Adrenal gland (tissue), 12 donors: ENCODE results near the gene PDE9A. TPM values are rescaled to one million over a fixed set of nuclear protein-coding genes. Genes with fewer than 3 reads are reported as not detected.

Source experiments
- DNase-seq, 7 donors: peaks; one replicate each; pipeline ENCODE4 v3.0.0-alpha.2; 2019 to 2020
- H3K27ac ChIP-seq, 5 donors: fragments of 200-600 bp; sonication (generic) in 4 of 5; 1 replicate in 3 of 5; 2 replicates in 2 of 5; pipeline versions ENCODE4 v1.5.1 to v1.8.0; 2016 to 2020; ENCODE audit warnings: mild to moderate bottlenecking in 1 of 5
- H3K27me3 ChIP-seq: fragments of 200-600 bp; 2 replicates; pipeline ENCODE4 v1.8.0; 2021
- H3K36me3 ChIP-seq, 2 donors: fragments of 200-600 bp; replicated peaks in 1 of 2; 1 replicate in 1 of 2; 2 replicates in 1 of 2; pipeline versions ENCODE4 v1.5.1 to v1.8.0; 2018 to 2022
- H3K4me1 ChIP-seq, 2 donors: fragments of 200-600 bp; replicated peaks in 1 of 2; 1 replicate in 1 of 2; 2 replicates in 1 of 2; pipeline versions ENCODE4 v1.5.1 to v1.8.0; 2018 to 2021
- H3K4me3 ChIP-seq, 4 donors: fragments of 200-600 bp; sonication (generic) in 3 of 4; one replicate each; pipeline ENCODE4 v1.5.1; 2016 to 2018
- H3K9me3 ChIP-seq, 3 donors: fragments of 200-600 bp; sonication (generic) in 1 of 3; replicated peaks in 1 of 3; 1 replicate in 2 of 3; 2 replicates in 1 of 3; pipeline versions ENCODE4 v1.5.1 to v1.8.0; 2016 to 2021
- POLR2A ChIP-seq, 2 donors: fragments of 450-650 bp; IDR thresholded peaks; one replicate each; pipeline ENCODE4 v1.6.1; 2017; ENCODE audit warnings: antibody characterized with exemption in 2 of 2, mild to moderate bottlenecking in 2 of 2, moderate library complexity in 1 of 2
- WGBS, 4 donors: extraction: QIAGEN DNeasy Blood & Tissue Kit in 2 of 4; methylation state at CpG; one replicate each; pipeline versions ENCODE4 v1.1.5 to v1.1.7; 2013 to 2017; 5-methylcytosine and 5-hydroxymethylcytosine counted together
- intact Hi-C, 2 donors: fragments of 100-400 bp; cut with DNase I; formaldehyde crosslinking; loops; one replicate each; pipeline versions ENCODE4 v1.14.1 to v1.15.0; 2022 to 2023
- polyA plus RNA-seq, 3 donors: library from polyadenylated mRNA; stranded (reverse); fragments of 200-250 nt in 2 of 3; fragments of 350-450 nt in 1 of 3; fragmentation: Illumina TruSeq in 1 of 3; extraction: RNeasy Lipid Tissue Mini Kit (QIAGEN cat#74804) in 1 of 3; gene quantifications; one replicate each; pipeline ENCODE4 v1.2.3, GENCODE V29; 2013 to 2014
- total RNA-seq, 9 donors: library from RNA; depleted of rRNA in 4 of 9; stranded (reverse); fragments of >200 nt in 4 of 9; fragments of 120-200 nt in 1 of 9; fragmentation: NEBNext Ultra II Directional in 1 of 9; extraction: Animal tissue kit (Norgen Biotek cat#: 25700) in 1 of 9; gene quantifications; one replicate each; pipeline versions ENCODE4 v1.1.0 to v1.2.4, GENCODE V29; 2013 to 2023
- TF ChIP-seq, protein P1 (sequence below), 6 experiments: fragments of 450-650 bp in 4 of 6; fragments of 200-600 bp in 2 of 6; sonication (generic) in 1 of 6; IDR thresholded peaks; 1 replicate in 5 of 6; 2 replicates in 1 of 6; pipeline versions ENCODE4 v1.5.1 to v1.8.0; 2016 to 2021; ENCODE audit warnings: antibody characterized with exemption in 6 of 6, mild to moderate bottlenecking in 2 of 6, moderate library complexity in 1 of 6
- donor health status: healthy with polysubstance abuse.
- donor health status: Bipolar disorder and iron deficiency.
- donor health status: DM: yes; HTN: yes; CAD: no.
- donor health status: DM: no; HTN: no; CAD: no.
- donor health status: DM: no; HTN: no; CAD: no.
- donor health status: DM: yes; HTN: yes; CAD: no.

The PDE9A gene
- total and polyA plus RNA-seq, 12 donors: 4.6 to 58.1 (median 19.5) TPM

- Histone ChIP-seq H3K27me3 (no peaks in the 10 kb centered on the region), H3K27ac (no peak overlapping the region), H3K9me3 (no peaks in the 10 kb centered on the region), H3K4me3 (no peak overlapping the region), H3K36me3 (peaks cover 0 to 27% of the 10 kb centered on the region in 2 donors), H3K4me1 (no peaks in the 10 kb centered on the region)
- intact Hi-C loops: no loop called here
- WGBS, 4 donors: 90 to 94% (median 91%) methylated on average over 19 to 21 of the region's 21 CpGs
- no peak for TF ChIP-seq POLR2A (IDR thresholded peaks at IDR 0.05)
- TF ChIP-seq, protein P1, sequence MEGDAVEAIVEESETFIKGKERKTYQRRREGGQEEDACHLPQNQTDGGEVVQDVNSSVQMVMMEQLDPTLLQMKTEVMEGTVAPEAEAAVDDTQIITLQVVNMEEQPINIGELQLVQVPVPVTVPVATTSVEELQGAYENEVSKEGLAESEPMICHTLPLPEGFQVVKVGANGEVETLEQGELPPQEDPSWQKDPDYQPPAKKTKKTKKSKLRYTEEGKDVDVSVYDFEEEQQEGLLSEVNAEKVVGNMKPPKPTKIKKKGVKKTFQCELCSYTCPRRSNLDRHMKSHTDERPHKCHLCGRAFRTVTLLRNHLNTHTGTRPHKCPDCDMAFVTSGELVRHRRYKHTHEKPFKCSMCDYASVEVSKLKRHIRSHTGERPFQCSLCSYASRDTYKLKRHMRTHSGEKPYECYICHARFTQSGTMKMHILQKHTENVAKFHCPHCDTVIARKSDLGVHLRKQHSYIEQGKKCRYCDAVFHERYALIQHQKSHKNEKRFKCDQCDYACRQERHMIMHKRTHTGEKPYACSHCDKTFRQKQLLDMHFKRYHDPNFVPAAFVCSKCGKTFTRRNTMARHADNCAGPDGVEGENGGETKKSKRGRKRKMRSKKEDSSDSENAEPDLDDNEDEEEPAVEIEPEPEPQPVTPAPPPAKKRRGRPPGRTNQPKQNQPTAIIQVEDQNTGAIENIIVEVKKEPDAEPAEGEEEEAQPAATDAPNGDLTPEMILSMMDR (IDR thresholded peaks at IDR 0.05): no peak
- DNase-seq: no peak
Measured at GRCh38 chr21:42768324-42769121, 115.1 kb downstream of the PDE9A start.

DNA sequence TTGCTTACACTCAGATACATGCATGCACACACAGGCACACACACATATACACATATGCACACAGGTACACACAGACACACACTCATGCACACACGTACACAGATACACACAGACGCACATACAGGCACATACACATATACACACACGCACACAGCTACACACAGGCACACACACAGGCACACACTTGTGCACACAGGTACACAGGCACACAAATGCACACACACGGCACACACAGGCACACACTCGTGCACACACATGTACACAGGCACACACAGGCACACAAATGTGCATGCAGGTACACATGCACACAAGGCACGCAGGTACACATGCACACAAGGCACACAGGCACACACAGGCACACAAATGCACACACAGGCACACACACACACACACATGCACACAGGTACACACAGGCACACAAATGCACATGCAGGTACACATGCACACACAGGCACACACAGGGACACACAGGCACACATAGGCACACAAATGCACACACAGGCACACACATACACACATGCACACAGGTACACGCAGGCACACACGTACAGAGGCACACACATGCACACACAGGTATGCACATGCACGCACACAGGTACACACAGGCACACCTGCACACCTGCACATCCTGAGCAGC lies 115.9 kb downstream of the PDE9A start:
- H3K4me3 ChIP-seq: no peak overlapping the region
- H3K27ac ChIP-seq: no peak overlapping the region
- WGBS, 4 donors: 80 to 90% (median 82%) methylated on average over 4 to 9 of the region's 9 CpGs
- no peaks in the 10 kb centered on the region for H3K27me3 ChIP-seq
- H3K4me1 ChIP-seq: no peaks in the 10 kb centered on the region
- intact Hi-C loops: no loop called here
- no peak for TF ChIP-seq POLR2A (IDR thresholded peaks at IDR 0.05)
- TF ChIP-seq, protein P1 (IDR thresholded peaks at IDR 0.05): no peak
- peaks cover 0 to 27% of the 10 kb centered on the region in 2 donors for H3K36me3 ChIP-seq
- no peaks in the 10 kb centered on the region for H3K9me3 ChIP-seq
- DNase-seq: no peak

DNA sequence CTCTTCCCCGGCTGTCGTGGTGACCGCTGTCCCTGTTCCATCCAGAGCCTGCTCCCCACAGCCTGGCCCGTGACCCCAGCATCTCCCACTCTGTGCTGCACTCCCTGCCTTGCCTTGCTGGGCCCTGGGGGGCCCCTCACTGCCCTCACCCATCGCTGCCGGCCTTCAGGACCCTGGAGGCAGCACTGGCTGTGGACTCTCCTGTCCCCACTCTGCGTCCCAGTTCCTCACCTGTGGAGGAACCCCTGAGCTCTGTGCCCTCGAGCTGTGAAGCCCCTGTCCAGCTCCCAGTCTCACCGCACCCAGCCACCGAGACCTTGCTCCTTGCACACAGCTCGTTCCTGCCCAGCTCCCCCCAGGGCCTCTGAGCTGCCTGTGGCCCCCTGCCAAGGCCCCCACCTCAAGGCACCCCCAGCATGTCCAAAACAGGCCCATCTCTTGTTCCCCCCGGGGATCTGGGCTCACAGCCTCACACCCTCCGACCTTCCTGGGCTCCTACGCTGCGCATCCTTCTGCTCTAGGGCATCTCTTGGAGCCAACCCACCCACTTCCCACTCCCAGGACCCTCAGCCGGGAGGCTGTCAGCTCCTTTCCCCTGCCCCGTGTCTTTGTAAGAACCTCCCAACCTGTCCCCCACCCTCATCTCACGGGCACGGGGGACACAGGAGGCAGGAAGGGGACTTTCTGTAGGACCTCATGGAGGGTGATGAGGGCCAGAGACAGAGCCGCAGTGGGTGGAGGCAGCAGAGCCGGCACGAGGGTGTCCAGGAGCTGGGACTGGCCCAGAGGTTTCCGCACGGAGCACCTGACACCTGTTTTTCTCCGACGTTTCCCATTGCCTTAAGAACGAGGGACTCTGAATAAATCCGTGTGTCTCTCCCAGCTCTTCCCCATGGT lies 116.6 kb downstream of the PDE9A start:
- DNase-seq: no peak
- H3K4me1 ChIP-seq: no peaks in the 10 kb centered on the region
- H3K4me3 ChIP-seq: no peak overlapping the region
- H3K27me3 ChIP-seq: no peaks in the 10 kb centered on the region
- H3K27ac ChIP-seq: no peak overlapping the region
- no peaks in the 10 kb centered on the region for H3K9me3 ChIP-seq
- intact Hi-C loops: no loop called here
- H3K36me3 ChIP-seq: peaks cover 0 to 27% of the 10 kb centered on the region in 2 donors
- 92 to 93% (median 93%) methylated on average over 20 to 28 of the region's 28 CpGs for WGBS, 4 donors
- TF ChIP-seq, protein P1 (IDR thresholded peaks at IDR 0.05): no peak
- TF ChIP-seq POLR2A (IDR thresholded peaks at IDR 0.05): no peak
